ENCODE results near the gene SUSD1.

DNA sequence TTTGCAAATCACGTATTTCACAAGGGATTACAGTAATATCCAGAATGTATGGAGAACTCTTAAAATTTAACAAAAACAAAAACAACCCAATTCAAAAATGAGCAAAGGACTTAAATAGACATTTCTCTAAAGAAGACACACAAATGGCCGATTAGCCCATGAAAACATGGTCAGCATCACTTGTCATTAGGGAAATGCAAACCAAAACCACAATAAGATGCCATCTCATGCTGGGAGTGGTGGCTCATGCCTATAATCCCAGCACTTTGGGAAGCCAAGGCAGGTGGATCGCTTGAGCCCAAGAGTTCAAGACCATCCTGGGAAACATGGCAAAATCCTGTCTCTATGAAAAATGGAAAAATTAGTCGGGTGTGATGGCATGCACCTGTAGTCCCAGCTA lies 120.2 kb downstream of the SUSD1 start:
- no peak for TF ChIP-seq POLR2A (IDR thresholded peaks at IDR 0.05; ENCODE audit: low read depth)
- TF ChIP-seq, protein P1, sequence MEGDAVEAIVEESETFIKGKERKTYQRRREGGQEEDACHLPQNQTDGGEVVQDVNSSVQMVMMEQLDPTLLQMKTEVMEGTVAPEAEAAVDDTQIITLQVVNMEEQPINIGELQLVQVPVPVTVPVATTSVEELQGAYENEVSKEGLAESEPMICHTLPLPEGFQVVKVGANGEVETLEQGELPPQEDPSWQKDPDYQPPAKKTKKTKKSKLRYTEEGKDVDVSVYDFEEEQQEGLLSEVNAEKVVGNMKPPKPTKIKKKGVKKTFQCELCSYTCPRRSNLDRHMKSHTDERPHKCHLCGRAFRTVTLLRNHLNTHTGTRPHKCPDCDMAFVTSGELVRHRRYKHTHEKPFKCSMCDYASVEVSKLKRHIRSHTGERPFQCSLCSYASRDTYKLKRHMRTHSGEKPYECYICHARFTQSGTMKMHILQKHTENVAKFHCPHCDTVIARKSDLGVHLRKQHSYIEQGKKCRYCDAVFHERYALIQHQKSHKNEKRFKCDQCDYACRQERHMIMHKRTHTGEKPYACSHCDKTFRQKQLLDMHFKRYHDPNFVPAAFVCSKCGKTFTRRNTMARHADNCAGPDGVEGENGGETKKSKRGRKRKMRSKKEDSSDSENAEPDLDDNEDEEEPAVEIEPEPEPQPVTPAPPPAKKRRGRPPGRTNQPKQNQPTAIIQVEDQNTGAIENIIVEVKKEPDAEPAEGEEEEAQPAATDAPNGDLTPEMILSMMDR (IDR thresholded peaks at IDR 0.05): no peak
- no peak for TF ChIP-seq EP300 (IDR thresholded peaks at IDR 0.05)
- no peak for TF ChIP-seq POLR2AphosphoS5 (IDR thresholded peaks at IDR 0.05)
